Nephron progenitor cell (in vitro differentiated cells): Measurements from ENCODE around the gene TRIM56.
"Not testable (repeated sequence)": the region's sequence is repeated elsewhere in the genome, so short reads cannot be mapped to it uniquely, and the experiment has no call there.

Experiments
- DNase-seq: peaks from one replicate; pipeline ENCODE4 v3.0.0; 2021
- H3K27ac Mint-ChIP-seq: 2 replicates; pipeline ENCODE4 v1.8.0; 2021; ENCODE audit warnings: mild to moderate bottlenecking, moderate library complexity, mixed read lengths
- H3K27me3 Mint-ChIP-seq: 2 replicates; pipeline ENCODE4 v1.8.0; 2021; ENCODE audit warnings: mild to moderate bottlenecking, low read depth, mixed read lengths; ENCODE audit not compliant: poor library complexity
- H3K36me3 Mint-ChIP-seq: 2 replicates; pipeline ENCODE4 v1.8.0; 2021; ENCODE audit warnings: low read depth, mixed read lengths
- H3K4me1 Mint-ChIP-seq: 2 replicates; pipeline ENCODE4 v1.8.0; 2021; ENCODE audit warnings: mixed read lengths
- H3K4me3 Mint-ChIP-seq: 2 replicates; pipeline ENCODE4 v1.8.0; 2021; ENCODE audit warnings: mild to moderate bottlenecking, moderate library complexity, mixed read lengths
- H3K9me3 Mint-ChIP-seq: 2 replicates; pipeline ENCODE4 v1.8.0; 2021; ENCODE audit warnings: mild to moderate bottlenecking, moderate library complexity, mixed read lengths
- CTCF ChIP-seq: fragments of 200-600 bp; sonication (generic); IDR thresholded peaks from 2 replicates; pipeline ENCODE4 v1.5.0; 2021; ENCODE audit warnings: antibody characterized with exemption

TRIM56 gene

GRCh38 chr7:101088858-101089529 lies 3.7 kb downstream of the TRIM56 start:
- H3K36me3 Mint-ChIP-seq = peaks cover 21% of the 10 kb centered on the region
- H3K4me3 Mint-ChIP-seq = no peak overlapping the region
- H3K27me3 Mint-ChIP-seq = peaks cover 6% of the 10 kb centered on the region
- peaks cover 16% of the 10 kb centered on the region for H3K9me3 Mint-ChIP-seq
- TF ChIP-seq CTCF = no peak
- no peak for DNase-seq
- peaks cover 20% of the 10 kb centered on the region for H3K4me1 Mint-ChIP-seq
- H3K27ac Mint-ChIP-seq = no peak overlapping the region

DNA sequence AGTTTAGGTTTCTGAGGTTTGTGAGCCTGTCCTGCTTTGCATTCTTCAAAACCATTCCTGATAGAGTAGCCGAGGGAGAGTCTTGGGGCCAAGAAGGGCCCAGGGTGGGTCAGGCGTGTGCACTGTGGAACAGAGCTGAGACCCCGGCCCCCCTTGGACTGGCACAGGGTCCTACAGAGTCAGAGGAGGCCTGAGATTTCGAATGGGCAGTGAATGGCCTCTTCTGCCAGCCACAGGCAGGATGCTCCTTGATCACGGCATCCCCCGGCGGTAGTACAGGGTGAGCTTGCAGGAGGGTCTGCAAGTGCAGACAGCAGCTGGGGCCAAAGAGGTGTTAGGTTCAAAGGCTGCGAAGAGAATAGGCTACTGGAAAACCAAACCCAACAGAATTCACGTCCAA lies 4.6 kb downstream of the TRIM56 start:
- DNase-seq = no peak
- no peak overlapping the region for H3K4me3 Mint-ChIP-seq
- peaks cover 4% of the 10 kb centered on the region for H3K27me3 Mint-ChIP-seq
- H3K36me3 Mint-ChIP-seq = peaks cover 21% of the 10 kb centered on the region
- peaks cover 16% of the 10 kb centered on the region for H3K4me1 Mint-ChIP-seq
- H3K27ac Mint-ChIP-seq = no peak overlapping the region
- H3K9me3 Mint-ChIP-seq = peaks cover 16% of the 10 kb centered on the region
- no peak for TF ChIP-seq CTCF

DNA sequence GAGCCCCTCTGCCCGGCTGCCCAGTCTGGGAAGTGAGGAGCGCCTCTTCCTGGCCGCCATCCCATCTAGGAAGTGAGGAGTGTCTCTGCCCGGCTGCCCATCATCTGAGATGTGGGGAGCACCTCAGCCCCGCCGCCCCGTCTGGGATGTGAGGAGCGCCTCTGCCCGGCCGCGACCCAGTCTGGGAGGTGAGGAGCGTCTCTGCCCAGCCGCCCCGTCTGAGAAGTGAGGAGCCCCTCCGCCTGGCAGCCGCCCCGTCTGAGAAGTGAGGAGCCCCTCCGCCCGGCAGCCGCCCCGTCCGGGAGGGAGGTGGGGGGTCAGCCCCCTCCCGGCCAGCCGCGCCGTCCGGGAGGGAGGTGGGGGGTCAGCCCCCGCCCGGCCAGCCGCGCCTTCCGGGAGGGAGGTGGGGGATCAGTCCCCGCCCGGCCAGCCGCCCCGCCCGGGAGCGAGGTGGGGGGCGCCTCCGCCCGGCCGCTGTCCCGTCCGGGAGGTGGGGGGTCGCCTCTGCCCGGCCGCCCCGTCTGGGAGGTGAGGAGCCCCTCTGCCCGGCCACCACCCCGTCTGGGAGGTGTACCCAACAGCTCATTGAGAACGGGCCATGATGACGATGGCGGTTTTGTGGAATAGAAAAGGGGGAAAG lies 7.1 kb downstream of the TRIM56 start:
- H3K4me3 Mint-ChIP-seq, H3K27ac Mint-ChIP-seq, H3K27me3 Mint-ChIP-seq, H3K4me1 Mint-ChIP-seq, DNase-seq: not testable (repeated sequence)
- peaks cover 16% of the 10 kb centered on the region for H3K9me3 Mint-ChIP-seq
- peaks cover 21% of the 10 kb centered on the region for H3K36me3 Mint-ChIP-seq

- H3K4me3 Mint-ChIP-seq = no peak overlapping the region
- H3K4me1 Mint-ChIP-seq = no peaks in the 10 kb centered on the region
- H3K36me3 Mint-ChIP-seq = peaks cover 21% of the 10 kb centered on the region
- TF ChIP-seq CTCF = no peak
- H3K27me3 Mint-ChIP-seq = peaks cover 3% of the 10 kb centered on the region
- H3K9me3 Mint-ChIP-seq = peaks cover 16% of the 10 kb centered on the region
- no peak for DNase-seq
- H3K27ac Mint-ChIP-seq = no peak overlapping the region
These were observed 8.6 kb downstream of the TRIM56 start for GRCh38 chr7:101093906-101094305.

GRCh38 chr7:101094376-101094775 lies 9.1 kb downstream of the TRIM56 start:
- Mint-ChIP-seq H3K27me3 (peaks cover 3% of the 10 kb centered on the region), H3K36me3 (peaks cover 21% of the 10 kb centered on the region), H3K9me3 (peaks cover 16% of the 10 kb centered on the region), H3K4me1 (peaks cover 2% of the 10 kb centered on the region), H3K4me3 (no peak overlapping the region), H3K27ac (no peak overlapping the region)
- TF ChIP-seq CTCF = no peak
- DNase-seq = no peak

DNA sequence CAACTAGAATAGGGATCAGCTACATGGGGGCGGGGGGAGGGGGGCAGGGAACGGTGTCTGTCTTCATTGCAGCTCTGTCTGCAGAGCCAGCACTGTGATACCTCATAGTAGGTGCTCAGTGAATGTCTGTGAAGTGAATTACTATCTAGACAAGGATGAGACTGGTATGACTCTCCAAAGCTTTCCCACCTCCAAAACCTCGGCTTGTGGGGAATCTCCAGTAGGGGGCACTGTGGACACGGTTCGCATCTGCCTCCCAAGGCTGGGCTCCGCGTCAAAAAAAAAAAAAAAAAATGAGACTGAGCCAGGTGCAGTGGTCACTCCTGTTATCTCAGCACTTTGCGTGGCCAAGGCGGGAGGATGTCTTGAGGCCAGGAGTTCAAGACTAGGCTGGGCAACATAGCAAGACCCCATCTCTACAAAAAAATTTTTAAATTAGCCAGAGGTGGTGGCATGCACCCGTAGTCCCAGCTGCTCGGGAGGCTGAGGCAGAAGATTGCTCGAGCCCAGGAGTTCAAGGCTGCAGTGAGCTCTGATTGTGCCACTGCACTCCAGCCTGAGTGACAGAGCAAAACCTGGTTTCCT lies 9.6 kb downstream of the TRIM56 start:
- peaks cover 3% of the 10 kb centered on the region for H3K27me3 Mint-ChIP-seq
- H3K4me3 Mint-ChIP-seq = no peak overlapping the region
- H3K27ac Mint-ChIP-seq = no peak overlapping the region
- peak; percentile 52 for TF ChIP-seq CTCF
- peaks cover 7% of the 10 kb centered on the region for H3K4me1 Mint-ChIP-seq
- peak; percentile 55 for DNase-seq
- peaks cover 16% of the 10 kb centered on the region for H3K9me3 Mint-ChIP-seq
- peaks cover 21% of the 10 kb centered on the region for H3K36me3 Mint-ChIP-seq
